Mesothelial cell of epicardium (in vitro differentiated cells): ENCODE results near the gene RND2. TPM values are rescaled to one million over a fixed set of nuclear protein-coding genes. Genes with fewer than 3 reads are reported as not detected.

Source experiments
- DNase-seq, 2 experiments: peaks; one replicate each; pipeline ENCODE4 v3.0.0; 2021; ENCODE audit warnings: low spot score in 2 of 2; ENCODE audit not compliant: unreplicated experiment in 2 of 2
- H3K27ac Mint-ChIP-seq: 2 replicates; pipeline ENCODE4 v1.8.0; 2021; ENCODE audit warnings: mixed read lengths
- H3K27me3 Mint-ChIP-seq: 2 replicates; pipeline ENCODE4 v1.8.0; 2021; ENCODE audit warnings: low read depth, mixed read lengths
- H3K36me3 Mint-ChIP-seq: 2 replicates; pipeline ENCODE4 v1.8.0; 2021; ENCODE audit warnings: mixed read lengths
- H3K4me1 Mint-ChIP-seq: 2 replicates; pipeline ENCODE4 v1.8.0; 2021; ENCODE audit warnings: mixed read lengths
- H3K4me3 Mint-ChIP-seq: 2 replicates; pipeline ENCODE4 v1.8.0; 2021; ENCODE audit warnings: mild to moderate bottlenecking, moderate library complexity, mixed read lengths
- H3K9me3 Mint-ChIP-seq: 2 replicates; pipeline ENCODE4 v1.8.0; 2021; ENCODE audit warnings: mixed read lengths
- total RNA-seq: library from RNA; stranded (reverse); gene quantifications from 3 replicates; pipeline ENCODE4 v1.2.1, GENCODE V29; 2021
- TF ChIP-seq, protein P1 (sequence below): fragments of 200-600 bp; sonication (generic); IDR thresholded peaks from one replicate; pipeline ENCODE4 v1.5.0; 2021; ENCODE audit warnings: antibody characterized with exemption; ENCODE audit not compliant: unreplicated experiment

RND2 gene
- total RNA-seq, 1 donor from 2014 or later: 8.7 TPM

DNA sequence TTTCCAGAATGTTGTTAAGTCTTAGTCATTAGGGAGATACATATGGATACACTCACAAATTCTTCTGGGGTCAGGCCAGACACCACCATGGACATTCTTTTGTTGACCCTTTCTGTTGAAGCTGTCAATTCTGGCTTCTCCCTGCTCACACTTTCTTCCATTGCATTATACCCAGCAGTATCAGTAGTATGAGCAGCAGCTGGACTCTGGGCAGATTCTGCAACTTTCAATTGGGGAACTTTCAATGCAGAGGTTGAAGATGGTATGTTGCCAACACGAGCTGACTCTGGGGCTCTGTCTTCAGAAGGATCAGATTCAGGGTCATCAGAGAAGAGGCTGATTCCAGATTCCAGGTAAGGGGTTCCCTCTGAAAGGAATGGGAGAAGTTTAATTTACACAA lies 45.8 kb downstream of the RND2 start:
- no peaks in the 10 kb centered on the region for H3K9me3 Mint-ChIP-seq
- H3K27me3 Mint-ChIP-seq: no peaks in the 10 kb centered on the region
- H3K4me1 Mint-ChIP-seq: no peaks in the 10 kb centered on the region
- H3K27ac Mint-ChIP-seq: no peak overlapping the region
- peaks cover 3% of the 10 kb centered on the region for H3K36me3 Mint-ChIP-seq
- TF ChIP-seq, protein P1, sequence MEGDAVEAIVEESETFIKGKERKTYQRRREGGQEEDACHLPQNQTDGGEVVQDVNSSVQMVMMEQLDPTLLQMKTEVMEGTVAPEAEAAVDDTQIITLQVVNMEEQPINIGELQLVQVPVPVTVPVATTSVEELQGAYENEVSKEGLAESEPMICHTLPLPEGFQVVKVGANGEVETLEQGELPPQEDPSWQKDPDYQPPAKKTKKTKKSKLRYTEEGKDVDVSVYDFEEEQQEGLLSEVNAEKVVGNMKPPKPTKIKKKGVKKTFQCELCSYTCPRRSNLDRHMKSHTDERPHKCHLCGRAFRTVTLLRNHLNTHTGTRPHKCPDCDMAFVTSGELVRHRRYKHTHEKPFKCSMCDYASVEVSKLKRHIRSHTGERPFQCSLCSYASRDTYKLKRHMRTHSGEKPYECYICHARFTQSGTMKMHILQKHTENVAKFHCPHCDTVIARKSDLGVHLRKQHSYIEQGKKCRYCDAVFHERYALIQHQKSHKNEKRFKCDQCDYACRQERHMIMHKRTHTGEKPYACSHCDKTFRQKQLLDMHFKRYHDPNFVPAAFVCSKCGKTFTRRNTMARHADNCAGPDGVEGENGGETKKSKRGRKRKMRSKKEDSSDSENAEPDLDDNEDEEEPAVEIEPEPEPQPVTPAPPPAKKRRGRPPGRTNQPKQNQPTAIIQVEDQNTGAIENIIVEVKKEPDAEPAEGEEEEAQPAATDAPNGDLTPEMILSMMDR: no peak
- H3K4me3 Mint-ChIP-seq: no peak overlapping the region
- no peak for DNase-seq

DNA sequence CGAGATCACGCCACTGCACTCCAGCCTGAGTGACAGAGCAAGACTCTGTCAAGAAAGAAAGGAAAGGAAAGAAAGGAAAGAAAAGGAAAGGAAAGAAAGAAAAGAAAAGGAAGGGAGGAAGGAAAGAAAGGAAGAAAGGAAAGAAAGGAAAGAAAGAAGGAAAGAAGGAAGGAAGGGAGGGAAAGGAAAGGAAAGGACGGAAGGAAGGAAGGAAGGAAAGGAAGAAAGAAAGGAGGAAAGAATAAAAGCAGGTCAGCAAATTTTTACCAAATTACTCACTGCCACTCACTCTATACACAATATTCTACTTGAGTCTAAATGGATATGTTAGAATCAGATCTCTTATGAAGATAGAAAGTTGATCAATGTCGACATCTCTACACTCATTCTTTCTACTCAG lies 49.8 kb downstream of the RND2 start:
- no peak overlapping the region for H3K27ac Mint-ChIP-seq
- H3K4me3 Mint-ChIP-seq: no peak overlapping the region
- peaks cover 4% of the 10 kb centered on the region for H3K36me3 Mint-ChIP-seq
- H3K27me3 Mint-ChIP-seq: no peaks in the 10 kb centered on the region
- TF ChIP-seq, protein P1: no peak
- H3K4me1 Mint-ChIP-seq: no peaks in the 10 kb centered on the region
- no peaks in the 10 kb centered on the region for H3K9me3 Mint-ChIP-seq
- DNase-seq: no peak

DNA sequence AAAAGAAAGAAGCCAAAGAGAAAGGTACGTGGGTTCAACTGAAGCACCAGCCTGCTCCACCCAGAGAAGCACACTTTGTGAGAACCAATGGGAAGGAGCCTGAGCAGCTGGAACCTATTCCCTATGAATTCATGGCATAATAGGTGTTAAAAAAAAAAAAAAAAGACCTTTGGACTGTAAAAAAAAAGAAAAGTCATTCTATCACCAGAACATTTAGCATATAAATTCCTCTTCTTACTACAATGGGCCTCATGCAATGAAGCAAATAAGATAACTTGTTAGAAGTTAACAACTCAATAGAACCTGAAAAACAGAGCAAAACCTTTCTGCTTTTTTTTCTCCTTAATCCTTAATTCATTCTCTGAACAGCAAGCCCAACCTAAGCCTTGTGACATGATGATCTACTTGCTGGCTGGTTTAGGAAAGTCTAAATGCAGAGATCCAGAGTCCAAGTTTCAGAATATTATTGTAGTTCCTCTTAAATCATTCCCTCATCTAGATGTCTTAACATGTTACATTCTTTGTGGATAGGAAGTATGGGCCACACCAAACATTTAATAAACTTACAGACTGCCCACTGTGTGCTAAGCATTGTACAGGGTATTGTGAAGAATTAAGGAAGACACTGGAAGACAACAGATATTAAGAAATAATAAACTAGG lies 54.7 kb downstream of the RND2 start:
- DNase-seq: no peak
- Mint-ChIP-seq H3K27ac (no peak overlapping the region), H3K4me3 (no peak overlapping the region), H3K4me1 (no peaks in the 10 kb centered on the region), H3K36me3 (peaks cover 2% of the 10 kb centered on the region), H3K27me3 (no peaks in the 10 kb centered on the region), H3K9me3 (no peaks in the 10 kb centered on the region)
- TF ChIP-seq, protein P1: no peak

Other genes starting within 250 kb of the RND2 start
- gene WNK4, start 244.6 kb upstream of the RND2 start, total RNA-seq: 1.3 to 1.8 TPM (median 1.7 TPM) in 3 replicates
- 52.4 to 57.4 TPM (median 54.3 TPM) in 3 replicates for gene COA3, start 226.5 kb upstream of the RND2 start, total RNA-seq
- 0.09 to 0.14 TPM in 2 of 3 replicates, not detected in the other for gene CNTD1, start 226.4 kb upstream of the RND2 start, total RNA-seq
- 54.5 to 55.8 TPM (median 55.2 TPM) in 3 replicates for gene BECN1, start 200.9 kb upstream of the RND2 start, total RNA-seq
- 88.7 to 92.8 TPM (median 92.0 TPM) in 3 replicates for gene PSME3, start 191.8 kb upstream of the RND2 start, total RNA-seq
- gene AOC2, start 180.7 kb upstream of the RND2 start, total RNA-seq: 3.0 to 3.8 TPM (median 3.4 TPM) in 3 replicates
- 1.5 to 2.3 TPM (median 1.9 TPM) in 3 replicates for gene AOC3, start 174.0 kb upstream of the RND2 start, total RNA-seq
- not detected in 3 replicates for gene G6PC1, start 124.4 kb upstream of the RND2 start, total RNA-seq
- gene AARSD1, start 60.8 kb upstream of the RND2 start, total RNA-seq: 58.6 to 66.0 TPM (median 59.1 TPM) in 3 replicates
- 1.5 to 2.0 TPM (median 1.6 TPM) in 3 replicates for gene PTGES3L, start 45.2 kb upstream of the RND2 start, total RNA-seq
- 13.1 to 13.9 TPM (median 13.2 TPM) in 3 replicates for gene RUNDC1, start 44.7 kb upstream of the RND2 start, total RNA-seq
- gene RPL27, start 26.8 kb upstream of the RND2 start, total RNA-seq: 1,019 to 1,067 TPM (median 1,060 TPM) in 3 replicates
- 5.6 to 6.3 TPM (median 5.9 TPM) in 3 replicates for gene IFI35, start 18.4 kb upstream of the RND2 start, total RNA-seq
- gene VAT1, start 2.8 kb upstream of the RND2 start, total RNA-seq: 211 to 222 TPM (median 211 TPM) in 3 replicates
- 12.5 to 15.5 TPM (median 12.6 TPM) in 3 replicates for gene BRCA1, start 100.1 kb downstream of the RND2 start, total RNA-seq
- gene NBR1, start 146.0 kb downstream of the RND2 start, total RNA-seq: 61.6 to 63.5 TPM (median 63.3 TPM) in 3 replicates
- 12.6 to 14.1 TPM (median 13.3 TPM) in 3 replicates for gene TMEM106A, start 186.6 kb downstream of the RND2 start, total RNA-seq
- not detected in 3 replicates for gene CCDC200, start 203.4 kb downstream of the RND2 start, total RNA-seq
- gene RNU2-1, start 208.7 kb downstream of the RND2 start, total RNA-seq: 5,898 to 7,362 TPM (median 7,002 TPM) in 3 replicates